HCT116 (cell line): ENCODE measurements around the gene SLC25A45. TPM values are rescaled to one million over a fixed set of nuclear protein-coding genes. Genes with fewer than 3 reads are reported as not detected.

ENCODE experiments used
- ATAC-seq: fragments of 200-7000 bp; cut with Tn5 transposase; 2 replicates; pipeline ENCODE4 v1.9.1; 2020; ENCODE audit warnings: mild to moderate bottlenecking, moderate library complexity
- BruUV-seq: library from RNA; stranded (reverse); fragments of 400-500 nt; replicated peaks from 2 replicates; lab custom pipeline; 2021; lab: Mats Ljungman, UMichigan
- CTCF ChIA-PET: fragments of 300-600 bp; sonication (Branson Sonifier 250); formaldehyde crosslinking; loops from one replicate; lab custom pipeline; 2021; ENCODE audit warnings: antibody characterized with exemption; lab: Charles Lee
- POLR2A ChIA-PET: fragments of 300-600, 350-600 bp; sonication (Branson Sonifier 250); formaldehyde crosslinking; loops from one replicate; lab custom pipeline; 2021; ENCODE audit warnings: antibody characterized with exemption; lab: Charles Lee
- RAD21 ChIA-PET, 2 experiments: fragments of 300-600 bp; sonication (Branson Sonifier 250); formaldehyde crosslinking; loops; one replicate each; lab custom pipeline; 2023; ENCODE audit warnings: low total read pairs in 2 of 2; ENCODE audit not compliant: uncharacterized antibody in 2 of 2, unreplicated experiment in 2 of 2, low non-redundant PET in 1 of 2; lab: Charles Lee
- DNase-seq: peaks from one replicate; pipeline ENCODE4 v3.0.0-alpha.2; 2010; ENCODE audit warnings: low read depth, low spot score
- H2AFZ ChIP-seq: fragments of 200-600 bp; shearing (Covaris generic), sonication (generic); 2 replicates; pipeline ENCODE4 v1.6.1; 2017; ENCODE audit warnings: low read depth, mixed run types, mixed read lengths, antibody characterized with exemption, low read length; ENCODE audit not compliant: poor library complexity, severe bottlenecking
- H3K27ac ChIP-seq: 2 replicates; pipeline ENCODE4 v1.5.1; 2012; ENCODE audit warnings: low read depth, low read length
- H3K27me3 ChIP-seq: fragments of 200-600 bp; sonication (generic); 2 replicates; pipeline ENCODE4 v1.6.1; 2016; ENCODE audit warnings: mixed run types, low read length, mixed read lengths; ENCODE audit not compliant: insufficient read depth
- H3K36me3 ChIP-seq, 2 experiments: fragments of 200-500 bp in 1 of 2; fragments of 200-600 bp in 1 of 2; sonication (Bioruptor generic) in 1 of 2; sonication (generic) in 1 of 2; 2 replicates each; pipeline versions ENCODE4 v1.5.1 to v1.6.1; 2014 to 2016; ENCODE audit warnings: low read length in 2 of 2, inconsistent platforms in 1 of 2, mixed read lengths in 1 of 2, mixed run types in 1 of 2; ENCODE audit not compliant: insufficient read depth in 2 of 2, control insufficient read depth in 1 of 2
- H3K4me1 ChIP-seq, 2 experiments: fragments of 200-600 bp in 1 of 2; sonication (generic) in 1 of 2; 2 replicates each; pipeline versions ENCODE4 v1.5.1 to v1.6.1; 2012 to 2017; ENCODE audit warnings: low read length in 2 of 2, inconsistent platforms in 1 of 2, mild to moderate bottlenecking in 1 of 2, mixed read lengths in 1 of 2, mixed run types in 1 of 2, moderate library complexity in 1 of 2; ENCODE audit not compliant: insufficient read depth in 2 of 2, control insufficient read depth in 1 of 2
- H3K4me2 ChIP-seq: fragments of 200-600 bp; sonication (generic); 2 replicates; pipeline ENCODE4 v1.6.1; 2017; ENCODE audit warnings: mixed run types, low read length, mixed read lengths
- H3K4me3 ChIP-seq, 2 experiments: fragments of 200-600 bp in 1 of 2; sonication (generic) in 1 of 2; replicated peaks in 1 of 2; 2 replicates each; pipeline ENCODE4 v1.5.1; 2011 to 2016; ENCODE audit warnings: low read length in 2 of 2, control low read depth in 1 of 2, low read depth in 1 of 2, mild to moderate bottlenecking in 1 of 2, mixed read lengths in 1 of 2, mixed run types in 1 of 2
- H3K79me2 ChIP-seq: fragments of 200-600 bp; sonication (generic); 2 replicates; pipeline ENCODE4 v1.6.1; 2017; ENCODE audit warnings: mild to moderate bottlenecking, mixed run types, low read length, moderate library complexity, mixed read lengths; ENCODE audit not compliant: insufficient read depth
- H3K9ac ChIP-seq: fragments of 200-600 bp; sonication (generic); 2 replicates; pipeline ENCODE4 v1.6.1; 2016; ENCODE audit warnings: low read length, mixed read lengths
- H3K9me2 ChIP-seq: fragments of 200-600 bp; sonication (generic), shearing (Covaris generic); 2 replicates; pipeline ENCODE4 v1.6.1; 2017; ENCODE audit warnings: mixed run types, mild to moderate bottlenecking, moderate library complexity; ENCODE audit not compliant: insufficient read depth
- H3K9me3 ChIP-seq, 2 experiments: fragments of 200-500 bp in 1 of 2; fragments of 200-600 bp in 1 of 2; sonication (Bioruptor generic) in 1 of 2; sonication (generic) in 1 of 2; 2 replicates each; pipeline ENCODE4 v1.6.1; 2014 to 2017; ENCODE audit warnings: low read length in 2 of 2, mixed read lengths in 2 of 2, inconsistent platforms in 1 of 2, low read depth in 1 of 2, mild to moderate bottlenecking in 1 of 2, mixed run types in 1 of 2, moderate library complexity in 1 of 2; ENCODE audit not compliant: control insufficient read depth in 1 of 2, insufficient read depth in 1 of 2
- H4K20me1 ChIP-seq: fragments of 200-600 bp; sonication (generic), shearing (Covaris generic); 2 replicates; pipeline ENCODE4 v1.6.1; 2017; ENCODE audit warnings: mixed run types, mild to moderate bottlenecking, moderate library complexity; ENCODE audit not compliant: insufficient read depth
- CEBPB ChIP-seq: IDR thresholded peaks from 2 replicates; pipeline ENCODE4 v1.6.1; 2012; ENCODE audit warnings: low read depth
- CTCF ChIP-seq, 3 experiments: fragments of 200-600 bp in 1 of 3; sonication (generic) in 1 of 3; IDR thresholded peaks in 2 of 3; conservative IDR thresholded peaks in 1 of 3; 2 replicates each; pipeline ENCODE4 v1.5.1; 2012 to 2017; ENCODE audit warnings: low read depth in 2 of 3, low read length in 2 of 3, antibody characterized with exemption in 1 of 3, borderline replicate concordance in 1 of 3, control low read depth in 1 of 3, mild to moderate bottlenecking in 1 of 3, mixed read lengths in 1 of 3, mixed run types in 1 of 3, moderate library complexity in 1 of 3; ENCODE audit not compliant: insufficient read depth in 1 of 3
- EGR1 ChIP-seq: IDR thresholded peaks from 2 replicates; pipeline ENCODE4 v1.6.1; 2012; ENCODE audit warnings: low read depth
- ELF1 ChIP-seq: IDR thresholded peaks from 2 replicates; pipeline ENCODE4 v1.6.1; 2012; ENCODE audit warnings: low read depth, borderline replicate concordance
- EZH2 ChIP-seq: fragments of 200-600 bp; sonication (generic); IDR thresholded peaks from 2 replicates; pipeline ENCODE4 v1.6.1; 2017; ENCODE audit warnings: antibody characterized with exemption, mixed run types
- EZH2phosphoT487 ChIP-seq: fragments of 200-600 bp; IDR thresholded peaks from 2 replicates; pipeline ENCODE4 v1.6.1; 2018; ENCODE audit warnings: antibody characterized with exemption, borderline replicate concordance
- FOSL1 ChIP-seq: IDR thresholded peaks from 2 replicates; pipeline ENCODE4 v1.6.1; 2012; ENCODE audit warnings: low read depth
- JUND ChIP-seq: IDR thresholded peaks from 2 replicates; pipeline ENCODE4 v1.6.1; 2012
- MAX ChIP-seq: IDR thresholded peaks from 2 replicates; pipeline ENCODE4 v1.6.1; 2012
- POLR2A ChIP-seq: IDR thresholded peaks from 2 replicates; pipeline ENCODE4 v1.7.0; 2011; ENCODE audit warnings: borderline replicate concordance; ENCODE audit not compliant: insufficient read depth, insufficient read length; ENCODE audit errors: extremely low read depth
- POLR2AphosphoS5 ChIP-seq: IDR thresholded peaks from 2 replicates; pipeline ENCODE4 v1.6.1; 2011; ENCODE audit warnings: mild to moderate bottlenecking, low read depth, low read length, moderate library complexity
- SIN3A ChIP-seq: IDR thresholded peaks from 2 replicates; pipeline ENCODE4 v1.6.1; 2012; ENCODE audit warnings: low read depth
- SRF ChIP-seq: IDR thresholded peaks from 2 replicates; pipeline ENCODE4 v1.6.1; 2012; ENCODE audit warnings: low read depth
- YY1 ChIP-seq: IDR thresholded peaks from 2 replicates; pipeline ENCODE4 v1.6.1; 2011; ENCODE audit warnings: low read length, low read depth, moderate library complexity, mild to moderate bottlenecking; ENCODE audit not compliant: insufficient replicate concordance; ENCODE audit errors: extremely low read depth
- ZFX ChIP-seq: fragments of 450-650 bp; IDR thresholded peaks from 2 replicates; pipeline ENCODE4 v1.6.1; 2017
- intact Hi-C: fragments of 100-400 bp; cut with micrococcal nuclease; formaldehyde crosslinking; loops from 2 replicates; pipeline ENCODE4 v1.10.0; 2022
- total RNA-seq: library from RNA; stranded (reverse); gene quantifications from one replicate; pipeline ENCODE4 v1.2.1, GENCODE V29; 2021; ENCODE audit not compliant: unreplicated experiment
- TF ChIP-seq, protein P1 (sequence below): IDR thresholded peaks from 2 replicates; pipeline ENCODE4 v1.6.1; 2012

SLC25A45 gene
- total RNA-seq, 1 experiment from 2014 or later = 3.9 TPM

GRCh38 chr11:65388731-65389130, 6.3 kb upstream of the SLC25A45 start:
- no peaks in the 10 kb centered on the region for H3K27me3 ChIP-seq
- no peak overlapping the region for H3K27ac ChIP-seq
- intact Hi-C loops = no loop called here
- peaks cover 27% of the 10 kb centered on the region; the same call in 1 of the 2 replicates for H3K79me2 ChIP-seq
- no TSS peak for BruUV-seq
- H3K4me1 ChIP-seq = peaks cover 21 to 49% of the 10 kb centered on the region in 2 experiments
- DNase-seq (no peak), ATAC-seq (no peak)
- no peak overlapping the region for H3K9ac ChIP-seq
- H3K4me3 ChIP-seq = no peak overlapping the region
- ChIA-PET CTCF (interaction anchor here (1.1 kb wide), 1 partner anchor 80 kb away, joined by 4 read pairs; no protein-coding TSS in a partner anchor), POLR2A (no interaction called here), RAD21 (no interaction called here)
- peaks cover 0 to 11% of the 10 kb centered on the region in 2 experiments; a peak in 3 of 4 replicates for H3K36me3 ChIP-seq
- no peaks in the 10 kb centered on the region for H3K9me2 ChIP-seq
- H4K20me1 ChIP-seq = no peaks in the 10 kb centered on the region
- H3K4me2 ChIP-seq = no peak overlapping the region
- H2AFZ ChIP-seq = no peak overlapping the region
- TF ChIP-seq EZH2phosphoT487 (no peak), CEBPB (no peak), ELF1 (no peak), YY1 (no peak), JUND (no peak), POLR2AphosphoS5 (no peak), CTCF (IDR thresholded peaks at IDR 0.05 in 2 of 3, conservative IDR thresholded peaks at IDR 0.05 in 1 of 3; ENCODE audit: borderline replicate concordance in 1 of 3, insufficient read depth in 1 of 3, low read depth in 2 of 3, low read length in 2 of 3) (no peak), EZH2 (no peak), SRF (no peak), FOSL1 (no peak), POLR2A (no peak), EGR1 (no peak), MAX (no peak), ZFX (no peak), SIN3A (no peak)
- TF ChIP-seq, protein P1, sequence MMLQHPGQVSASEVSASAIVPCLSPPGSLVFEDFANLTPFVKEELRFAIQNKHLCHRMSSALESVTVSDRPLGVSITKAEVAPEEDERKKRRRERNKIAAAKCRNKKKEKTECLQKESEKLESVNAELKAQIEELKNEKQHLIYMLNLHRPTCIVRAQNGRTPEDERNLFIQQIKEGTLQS = no peak
- no peaks in the 10 kb centered on the region for H3K9me3 ChIP-seq
